GM23248 (cell line): ENCODE measurements around the gene FNDC11.

Experiments
- EZH2 ChIP-seq: fragments of 200-600 bp; sonication (generic); IDR thresholded peaks from 2 replicates; pipeline ENCODE4 v1.6.1; 2018; ENCODE audit warnings: antibody characterized with exemption, mild to moderate bottlenecking; ENCODE audit not compliant: insufficient read depth, poor library complexity, severe bottlenecking
- EZH2phosphoT487 ChIP-seq: fragments of 200-600 bp; sonication (generic); IDR thresholded peaks from 2 replicates; pipeline ENCODE4 v1.6.1; 2018; ENCODE audit warnings: antibody characterized with exemption, moderate library complexity, mild to moderate bottlenecking, low read depth; ENCODE audit not compliant: insufficient read depth

- TF ChIP-seq EZH2 (no peak), EZH2phosphoT487 (no peak)
Observed at GRCh38 chr20:63538204-63539091, 15.5 kb upstream of the FNDC11 start.
